ENCODE results near the gene KASH5. TPM values are rescaled to one million over a fixed set of nuclear protein-coding genes. Genes with fewer than 3 reads are reported as not detected.
A peak's percentile ranks its signal among the peaks of the same experiment; 100 is the strongest.

Gene KASH5
- total RNA-seq, 8 experiments from 2014 or later, result 0.27 to 2.7 (median 0.51) TPM; not detected in 2

- Histone ChIP-seq H3K27ac (no peak overlapping the region), H3K4me1 (replicated peaks in 1 of 2) (peaks cover 8% of the 10 kb centered on the region in 2 donors), H3K4me3 (no peak overlapping the region)
- WGBS, 10 experiments, result 0 to 33% (median 10%) methylated on average over 1 to 6 of the region's 9 CpGs; no CpG with 5 or more reads in 4 of the 10 experiments
- in situ Hi-C loops (cut with MboI; ENCODE audit: low pct_unique_long_range_greater_than_20kb in 2 of 9, low sequenced_read_pairs in 9 of 9, unreplicated experiment in 9 of 9), result loop anchor here in 3 of 9 experiments (10.0 to 25.0 kb wide), 2 partner anchors 54 to 146 kb away; partner anchors contain the start of genes SLC17A7 (in 2 of the 3) and RCN3 (in 1 of the 3)
- peak in 1 of 8 experiments; percentile 11 for ATAC-seq (replicated peaks in 6 of 8)
Measured at GRCh38 chr19:49390929-49391359, 2.9 kb downstream of the KASH5 start.

GRCh38 chr19:49391581-49392399, 3.7 kb downstream of the KASH5 start:
- Histone ChIP-seq H3K4me3 (no peak overlapping the region), H3K4me1 (replicated peaks in 1 of 2) (peaks cover 8% of the 10 kb centered on the region in 2 donors), H3K27ac (no peak overlapping the region)
- in situ Hi-C loops (cut with MboI; ENCODE audit: low pct_unique_long_range_greater_than_20kb in 2 of 9, low sequenced_read_pairs in 9 of 9, unreplicated experiment in 9 of 9), result loop anchor here in 3 of 9 experiments (10.0 to 25.0 kb wide), 2 partner anchors 53 to 146 kb away; partner anchors contain the start of genes SLC17A7 (in 2 of the 3) and RCN3 (in 1 of the 3)
- ATAC-seq (replicated peaks in 6 of 8), result peak; percentile 90 to 98 (median 96)
- WGBS, 10 experiments, result 4 to 80% (median 43%) methylated on average over 1 to 9 of the region's 14 CpGs; no CpG with 5 or more reads in 1 of the 10 experiments

- in situ Hi-C loops (cut with MboI; ENCODE audit: low pct_unique_long_range_greater_than_20kb in 2 of 9, low sequenced_read_pairs in 9 of 9, unreplicated experiment in 9 of 9), result loop anchor here in 3 of 9 experiments (10.0 to 25.0 kb wide), 2 partner anchors 51 to 143 kb away; partner anchors contain the start of genes SLC17A7 (in 2 of the 3) and RCN3 (in 1 of the 3)
- H3K27ac ChIP-seq, result no peak overlapping the region
- H3K4me3 ChIP-seq, result no peak overlapping the region
- 0% methylated on average over 1 of the region's 5 CpGs; no CpG with 5 or more reads in 9 of the 10 experiments for WGBS, 10 experiments
- peak in 5 of 8 experiments; percentile 17 to 52 (median 24) for ATAC-seq (replicated peaks in 6 of 8)
- H3K4me1 ChIP-seq (replicated peaks in 1 of 2), result peaks cover 8% of the 10 kb centered on the region in 2 donors
Measured at GRCh38 chr19:49393881-49394280, 5.8 kb downstream of the KASH5 start.

- no peak overlapping the region for H3K27ac ChIP-seq
- WGBS, 10 experiments, result 48 to 77% (median 69%) methylated on average over 3 to 9 of the region's 15 CpGs; no CpG with 5 or more reads in 4 of the 10 experiments
- peaks cover 8% of the 10 kb centered on the region in 2 donors for H3K4me1 ChIP-seq (replicated peaks in 1 of 2)
- in situ Hi-C loops (cut with MboI; ENCODE audit: low pct_unique_long_range_greater_than_20kb in 2 of 9, low sequenced_read_pairs in 9 of 9, unreplicated experiment in 9 of 9), result loop anchor here in 3 of 9 experiments (10.0 to 25.0 kb wide), 2 partner anchors 49 to 142 kb away; partner anchors contain the start of genes SLC17A7 (in 2 of the 3) and RCN3 (in 1 of the 3)
- H3K4me3 ChIP-seq, result no peak overlapping the region
- ATAC-seq (replicated peaks in 6 of 8), result no peak
Measured at GRCh38 chr19:49395581-49396407, 7.7 kb downstream of the KASH5 start.

GRCh38 chr19:49396738-49397505, 8.9 kb downstream of the KASH5 start:
- Histone ChIP-seq H3K4me1 (replicated peaks in 1 of 2) (peaks cover 8% of the 10 kb centered on the region in 2 donors), H3K4me3 (no peak overlapping the region), H3K27ac (no peak overlapping the region)
- in situ Hi-C loops (cut with MboI; ENCODE audit: low pct_unique_long_range_greater_than_20kb in 2 of 9, low sequenced_read_pairs in 9 of 9, unreplicated experiment in 9 of 9), result loop anchor here in 3 of 9 experiments (10.0 to 25.0 kb wide), 2 partner anchors 48 to 140 kb away; partner anchors contain the start of genes SLC17A7 (in 2 of the 3) and RCN3 (in 1 of the 3)
- WGBS, 10 experiments, result 7 to 91% (median 70%) methylated on average over 1 to 5 of the region's 8 CpGs; no CpG with 5 or more reads in 2 of the 10 experiments
- ATAC-seq (replicated peaks in 6 of 8), result no peak

- in situ Hi-C loops (cut with MboI; ENCODE audit: low pct_unique_long_range_greater_than_20kb in 2 of 9, low sequenced_read_pairs in 9 of 9, unreplicated experiment in 9 of 9), result loop anchor here in 3 of 9 experiments (10.0 to 25.0 kb wide), 2 partner anchors 47 to 139 kb away; partner anchors contain the start of genes SLC17A7 (in 2 of the 3) and RCN3 (in 1 of the 3)
- WGBS, 10 experiments, result 64 to 93% (median 90%) methylated on average over 2 to 3 of the region's 11 CpGs; no CpG with 5 or more reads in 5 of the 10 experiments
Measured at GRCh38 chr19:49398001-49398615, 10.1 kb downstream of the KASH5 start.

GRCh38 chr19:49398931-49399330, 10.9 kb downstream of the KASH5 start:
- no peak for ATAC-seq (replicated peaks in 6 of 8)
- Histone ChIP-seq H3K27ac (no peak overlapping the region), H3K4me3 (no peak overlapping the region), H3K4me1 (replicated peaks in 1 of 2) (peaks cover 5 to 12% of the 10 kb centered on the region in 2 donors)
- in situ Hi-C loops (cut with MboI; ENCODE audit: low pct_unique_long_range_greater_than_20kb in 2 of 9, low sequenced_read_pairs in 9 of 9, unreplicated experiment in 9 of 9), result loop anchor here in 3 of 9 experiments (10.0 to 25.0 kb wide), 2 partner anchors 46 to 138 kb away; partner anchors contain the start of genes SLC17A7 (in 2 of the 3) and RCN3 (in 1 of the 3)
- 18 to 100% (median 63%) methylated on average over 1 to 5 of the region's 6 CpGs; no CpG with 5 or more reads in 2 of the 10 experiments for WGBS, 10 experiments

More at GRCh38 chr19:49398001-49398615, 10.1 kb downstream of the KASH5 start:
- Histone ChIP-seq H3K27ac (no peak overlapping the region), H3K4me1 (replicated peaks in 1 of 2) (peaks cover 6 to 8% of the 10 kb centered on the region in 2 donors), H3K4me3 (no peak overlapping the region)
- no peak for ATAC-seq (replicated peaks in 6 of 8)

- Histone ChIP-seq H3K4me1 (replicated peaks in 1 of 2) (peaks cover 0 to 8% of the 10 kb centered on the region in 2 donors), H3K4me3 (no peak overlapping the region), H3K27ac (no peak overlapping the region)
- ATAC-seq (replicated peaks in 6 of 8), result peak in 3 of 8 experiments; percentile 17 to 53 (median 29)
- 33 to 100% (median 90%) methylated on average over 1 to 6 of the region's 6 CpGs for WGBS, 10 experiments
- in situ Hi-C loops (cut with MboI; ENCODE audit: low pct_unique_long_range_greater_than_20kb in 2 of 9, low sequenced_read_pairs in 9 of 9, unreplicated experiment in 9 of 9), result no loop called here
Measured at GRCh38 chr19:49400029-49400428, 12.0 kb downstream of the KASH5 start.

- H3K4me3 ChIP-seq, result no peak overlapping the region
- WGBS, 10 experiments, result 10 to 57% (median 31%) methylated on average over 1 to 4 of the region's 7 CpGs; no CpG with 5 or more reads in 3 of the 10 experiments
Measured at GRCh38 chr19:49403404-49404187, 15.5 kb downstream of the KASH5 start.

GRCh38 chr19:49407079-49407478, 19.0 kb downstream of the KASH5 start:
- Histone ChIP-seq H3K4me1 (replicated peaks in 1 of 2) (peaks cover 0 to 8% of the 10 kb centered on the region in 2 donors), H3K4me3 (no peak overlapping the region), H3K27ac (no peak overlapping the region)
- no peak for ATAC-seq (replicated peaks in 6 of 8)
- 100% methylated on average over 1 of the region's 7 CpGs; no CpG with 5 or more reads in 9 of the 10 experiments for WGBS, 10 experiments
- in situ Hi-C loops (cut with MboI; ENCODE audit: low pct_unique_long_range_greater_than_20kb in 2 of 9, low sequenced_read_pairs in 9 of 9, unreplicated experiment in 9 of 9), result no loop called here

More at GRCh38 chr19:49403404-49404187, 15.5 kb downstream of the KASH5 start:
- in situ Hi-C loops (cut with MboI; ENCODE audit: low pct_unique_long_range_greater_than_20kb in 2 of 9, low sequenced_read_pairs in 9 of 9, unreplicated experiment in 9 of 9), result no loop called here
- Histone ChIP-seq H3K4me1 (replicated peaks in 1 of 2) (peaks cover 0 to 8% of the 10 kb centered on the region in 2 donors), H3K27ac (no peak overlapping the region)
- ATAC-seq (replicated peaks in 6 of 8), result peak in 7 of 8 experiments; percentile 7 to 83 (median 24)
